Cardiac septum (tissue), 1 donor: ENCODE results near the gene PCDHB8. TPM values are rescaled to one million over a fixed set of nuclear protein-coding genes. Genes with fewer than 3 reads are reported as not detected.
"Not testable (repeated sequence)": the region's sequence is repeated elsewhere in the genome, so short reads cannot be mapped to it uniquely, and the experiment has no call there.

Experiments
- DNase-seq: peaks from one replicate; pipeline ENCODE4 v3.0.0-alpha.2; 2020; ENCODE audit warnings: low spot score
- intact Hi-C: fragments of 100-400 bp; cut with DNase I; formaldehyde crosslinking; loops from one replicate; pipeline ENCODE4 v1.14.0; 2022
- long read RNA-seq: library from polyadenylated mRNA; unstranded; transcript quantifications from one replicate; pipeline ENCODE4 v2.0.0, GENCODE V29; 2021
- total RNA-seq: library from RNA; stranded (reverse); fragmentation: NEBNext Ultra II Directional; extraction: Animal tissue kit (Norgen Biotek cat#: 25700); gene quantifications from one replicate; pipeline ENCODE4 v1.2.1, GENCODE V29; 2021
- donor health status: DM: no; HTN: no; CAD: no.

The PCDHB8 gene
- total RNA-seq: 2.3 TPM
- long read RNA-seq, partial matches to known transcripts: 0 of 1 reads
- long read RNA-seq, other reads (novel, unspliced or antisense): 0 of 1 reads

DNA sequence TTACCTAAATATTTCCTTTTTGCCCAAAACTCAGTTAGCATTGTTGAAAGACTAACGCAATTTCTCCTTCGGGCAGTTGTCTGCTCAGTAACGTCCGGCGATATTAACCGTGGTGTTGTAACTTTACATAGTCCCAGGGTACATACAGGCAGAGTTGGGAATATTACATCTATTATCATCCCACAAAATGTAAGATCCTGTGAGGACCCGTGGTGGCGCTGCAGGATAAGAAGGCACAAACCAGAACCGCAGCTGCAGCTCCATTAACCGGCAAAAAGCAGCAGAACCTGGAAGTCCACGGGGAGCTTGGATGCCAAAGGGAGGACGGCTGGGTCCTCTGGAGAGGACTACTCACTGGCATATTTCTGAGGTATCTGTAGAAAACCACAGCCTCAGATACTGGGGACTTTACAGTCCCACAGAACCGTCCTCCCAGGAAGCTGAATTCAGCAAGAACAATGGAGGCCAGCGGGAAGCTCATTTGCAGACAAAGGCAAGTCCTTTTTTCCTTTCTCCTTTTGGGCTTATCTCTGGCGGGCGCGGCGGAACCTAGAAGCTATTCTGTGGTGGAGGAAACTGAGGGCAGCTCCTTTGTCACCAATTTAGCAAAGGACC is at the start of gene PCDHB8:
TSS of gene PCDHB8 (plus strand) at position 214 of the 615 bp plus-strand sequence. CDS start at position 459, 245 bp downstream.
- DNase-seq, intact Hi-C loops: not testable (repeated sequence)

GRCh38 chr5:141135030-141135717 is 42.4 kb upstream of the PCDHB8 start, which contains the start of gene PCDHB5:
TSS of gene PCDHB5 (plus strand) at chr5:141135206. CDS start at chr5:141135435, 229 bp downstream.
- DNase-seq: no peak
- intact Hi-C loops: no loop called here

GRCh38 chr5:141135718-141136266 is 41.8 kb upstream of the PCDHB8 start:
- intact Hi-C loops: no loop called here
- no peak for DNase-seq

DNA sequence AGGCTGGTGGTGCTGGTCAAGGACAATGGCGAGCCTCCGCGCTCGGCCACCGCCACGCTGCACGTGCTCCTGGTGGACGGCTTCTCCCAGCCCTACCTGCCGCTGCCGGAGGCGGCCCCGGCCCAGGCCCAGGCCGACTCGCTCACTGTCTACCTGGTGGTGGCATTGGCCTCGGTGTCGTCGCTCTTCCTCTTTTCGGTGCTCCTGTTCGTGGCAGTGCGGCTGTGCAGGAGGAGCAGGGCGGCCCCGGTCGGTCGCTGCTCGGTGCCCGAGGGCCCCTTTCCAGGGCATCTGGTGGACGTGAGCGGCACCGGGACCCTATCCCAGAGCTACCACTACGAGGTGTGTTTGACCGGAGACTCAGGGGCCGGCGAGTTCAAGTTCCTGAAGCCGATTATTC is 40.2 kb upstream of the PCDHB8 start:
- DNase-seq, intact Hi-C loops: not testable (repeated sequence)

DNA sequence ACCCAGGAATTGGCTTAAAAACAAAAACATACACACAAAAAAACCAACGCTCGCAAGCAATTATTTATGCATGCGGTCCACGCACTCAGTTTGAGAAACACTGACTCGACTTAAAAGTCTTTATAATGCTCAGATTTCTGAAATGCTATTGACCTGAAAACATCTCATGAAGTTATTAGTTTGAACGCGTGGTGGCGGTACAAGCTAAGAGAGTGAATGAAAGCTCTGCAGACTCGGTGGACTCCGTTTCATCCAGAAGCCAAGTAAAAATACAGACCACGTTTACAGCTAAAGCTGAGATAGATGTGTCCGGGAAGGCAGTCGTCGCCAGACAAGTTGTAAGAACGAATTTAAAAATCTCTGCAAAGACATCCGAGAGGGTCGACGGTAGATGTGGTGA is 27.8 kb upstream of the PCDHB8 start, which contains the start of gene PCDHB6:
TSS of gene PCDHB6 (plus strand) at position 246 of the 400 bp plus-strand sequence. CDS start 201 bp downstream, outside the sequence.
- intact Hi-C loops: no loop called here
- no peak for DNase-seq

DNA sequence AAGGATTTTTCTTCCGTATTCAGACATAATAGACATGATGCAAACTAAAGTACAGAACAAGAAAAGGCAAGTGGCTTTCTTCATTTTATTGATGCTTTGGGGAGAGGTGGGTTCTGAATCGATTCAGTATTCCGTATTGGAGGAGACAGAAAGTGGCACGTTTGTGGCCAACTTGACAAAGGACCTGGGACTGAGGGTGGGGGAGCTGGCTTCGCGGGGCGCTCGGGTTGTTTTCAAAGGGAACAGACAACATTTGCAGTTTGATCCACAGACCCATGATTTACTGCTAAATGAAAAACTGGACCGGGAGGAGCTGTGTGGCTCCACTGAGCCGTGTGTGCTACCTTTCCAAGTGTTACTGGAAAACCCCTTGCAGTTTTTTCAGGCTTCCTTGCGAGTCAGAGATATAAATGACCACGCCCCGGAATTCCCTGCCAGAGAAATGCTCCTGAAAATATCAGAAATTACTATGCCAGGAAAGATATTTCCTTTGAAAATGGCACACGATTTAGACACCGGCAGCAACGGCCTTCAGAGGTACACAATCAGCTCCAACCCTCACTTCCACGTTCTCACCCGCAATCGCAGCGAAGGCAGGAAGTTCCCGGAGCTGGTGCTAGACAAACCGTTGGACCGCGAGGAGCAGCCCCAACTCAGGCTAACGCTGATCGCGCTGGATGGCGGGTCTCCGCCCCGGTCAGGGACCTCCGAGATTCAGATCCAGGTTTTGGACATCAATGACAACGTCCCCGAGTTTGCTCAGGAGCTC is 27.2 kb upstream of the PCDHB8 start:
- intact Hi-C loops: no loop called here
- DNase-seq: no peak

- no peak for DNase-seq
- intact Hi-C loops: no loop called here
Observed at GRCh38 chr5:141150993-141151325, 26.6 kb upstream of the PCDHB8 start.

DNA sequence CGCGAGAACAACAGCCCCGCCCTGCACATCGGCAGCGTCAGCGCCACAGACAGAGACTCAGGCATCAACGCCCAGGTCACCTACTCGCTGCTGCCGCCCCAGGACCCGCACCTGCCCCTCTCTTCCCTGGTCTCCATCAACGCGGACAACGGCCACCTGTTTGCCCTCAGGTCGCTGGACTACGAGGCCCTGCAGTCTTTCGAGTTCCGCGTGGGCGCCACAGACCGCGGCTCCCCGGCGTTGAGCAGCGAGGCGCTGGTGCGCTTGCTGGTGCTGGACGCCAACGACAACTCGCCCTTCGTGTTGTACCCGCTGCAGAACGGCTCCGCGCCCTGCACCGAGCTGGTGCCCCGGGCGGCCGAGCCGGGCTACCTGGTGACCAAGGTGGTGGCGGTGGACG is 26.0 kb upstream of the PCDHB8 start:
- intact Hi-C loops, DNase-seq: not testable (repeated sequence)

GRCh38 chr5:141152096-141152495 is 25.5 kb upstream of the PCDHB8 start:
- intact Hi-C loops, DNase-seq: not testable (repeated sequence)

DNA sequence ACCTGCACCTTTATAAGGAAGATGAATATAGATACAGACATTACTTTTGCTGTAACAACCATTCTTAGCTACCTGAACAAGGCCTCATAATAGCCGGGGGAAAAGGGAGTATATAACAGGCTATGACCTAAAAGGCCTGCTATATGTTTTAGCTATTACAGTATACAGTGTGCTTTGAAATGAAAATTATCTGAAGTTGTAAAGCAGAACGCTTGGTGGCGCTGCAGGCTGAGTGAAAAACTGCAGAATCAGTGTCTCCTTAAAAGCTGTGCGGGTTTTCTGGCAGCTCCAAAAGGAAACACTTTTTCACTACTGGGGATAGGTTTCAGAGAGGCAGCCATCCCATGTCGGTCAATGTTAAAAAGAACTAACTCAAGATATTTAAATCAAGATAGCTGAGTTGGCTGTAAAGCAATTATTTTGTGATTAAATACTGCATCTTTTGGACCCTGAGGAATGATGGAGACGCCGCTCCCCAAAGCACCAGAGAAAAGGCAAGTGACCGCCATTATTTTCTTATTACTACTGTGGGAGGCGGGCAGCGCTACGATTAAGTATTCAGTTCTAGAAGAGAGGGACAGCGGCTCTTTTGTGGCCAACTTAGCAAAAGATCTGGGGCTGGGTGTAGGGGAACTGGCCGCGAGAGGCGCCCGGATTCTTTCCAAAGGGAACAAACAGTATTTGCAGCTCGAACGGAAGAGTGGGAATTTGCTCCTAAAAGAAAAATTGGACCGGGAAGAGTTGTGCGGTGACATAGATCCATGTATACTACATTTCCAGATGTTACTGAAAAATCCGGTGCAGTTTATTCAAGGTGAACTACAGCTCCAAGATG is 21.8 kb upstream of the PCDHB8 start:
- DNase-seq: no peak
- intact Hi-C loops: no loop called here

DNA sequence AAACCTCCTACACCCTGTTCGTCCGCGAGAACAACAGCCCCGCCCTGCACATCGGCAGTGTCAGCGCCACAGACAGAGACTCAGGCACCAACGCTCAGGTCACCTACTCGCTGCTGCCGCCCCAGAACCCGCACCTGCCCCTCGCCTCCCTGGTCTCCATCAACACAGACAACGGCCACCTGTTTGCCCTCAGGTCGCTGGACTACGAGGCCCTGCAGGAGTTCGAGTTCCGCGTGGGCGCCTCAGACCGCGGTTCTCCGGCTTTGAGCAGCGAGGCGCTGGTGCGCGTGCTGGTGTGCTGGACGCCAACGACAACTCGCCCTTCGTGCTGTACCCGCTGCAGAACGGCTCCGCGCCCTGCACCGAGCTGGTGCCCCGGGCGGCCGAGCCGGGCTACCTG is 20.2 kb upstream of the PCDHB8 start:
- intact Hi-C loops, DNase-seq: not testable (repeated sequence)

GRCh38 chr5:141157901-141158300 is 19.7 kb upstream of the PCDHB8 start:
- intact Hi-C loops, DNase-seq: not testable (repeated sequence)

GRCh38 chr5:141172381-141173204 is 5.0 kb upstream of the PCDHB8 start, which contains the start of gene PCDHB7:
TSS of gene PCDHB7 (plus strand) at chr5:141172644. CDS start at chr5:141172836, 192 bp downstream.
- DNase-seq: no peak
- intact Hi-C loops: no loop called here

DNA sequence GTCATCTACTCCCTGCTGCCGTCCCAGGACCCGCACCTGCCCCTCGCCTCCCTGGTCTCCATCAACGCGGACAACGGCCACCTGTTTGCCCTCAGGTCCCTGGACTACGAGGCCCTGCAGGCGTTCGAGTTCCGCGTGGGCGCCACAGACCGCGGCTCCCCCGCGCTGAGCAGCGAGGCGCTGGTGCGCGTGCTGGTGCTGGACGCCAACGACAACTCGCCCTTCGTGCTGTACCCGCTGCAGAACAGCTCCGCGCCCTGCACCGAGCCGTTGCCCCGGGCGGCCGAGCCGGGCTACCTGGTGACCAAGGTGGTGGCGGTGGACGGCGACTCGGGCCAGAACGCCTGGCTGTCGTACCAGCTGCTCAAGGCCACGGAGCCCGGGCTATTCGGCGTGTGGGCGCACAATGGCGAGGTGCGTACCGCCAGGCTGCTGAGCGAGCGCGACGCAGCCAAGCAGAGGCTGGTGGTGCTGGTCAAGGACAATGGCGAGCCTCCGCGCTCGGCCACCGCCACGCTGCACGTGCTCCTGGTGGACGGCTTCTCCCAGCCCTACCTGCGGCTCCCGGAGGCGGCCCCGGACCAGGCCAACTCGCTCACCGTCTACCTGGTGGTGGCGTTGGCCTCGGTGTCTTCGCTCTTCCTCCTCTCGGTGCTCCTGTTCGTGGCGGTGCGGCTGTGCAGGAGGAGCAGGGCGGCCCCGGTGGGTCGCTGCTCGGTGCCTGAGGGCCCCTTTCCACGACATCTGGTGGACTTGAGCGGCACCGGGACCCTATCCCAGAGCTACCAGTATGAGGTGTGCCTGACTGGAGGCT is 3.1 kb upstream of the PCDHB8 start:
- intact Hi-C loops, DNase-seq: not testable (repeated sequence)

- intact Hi-C loops: no loop called here
- no peak for DNase-seq
Observed at GRCh38 chr5:141175933-141176332, 1.7 kb upstream of the PCDHB8 start.

DNA sequence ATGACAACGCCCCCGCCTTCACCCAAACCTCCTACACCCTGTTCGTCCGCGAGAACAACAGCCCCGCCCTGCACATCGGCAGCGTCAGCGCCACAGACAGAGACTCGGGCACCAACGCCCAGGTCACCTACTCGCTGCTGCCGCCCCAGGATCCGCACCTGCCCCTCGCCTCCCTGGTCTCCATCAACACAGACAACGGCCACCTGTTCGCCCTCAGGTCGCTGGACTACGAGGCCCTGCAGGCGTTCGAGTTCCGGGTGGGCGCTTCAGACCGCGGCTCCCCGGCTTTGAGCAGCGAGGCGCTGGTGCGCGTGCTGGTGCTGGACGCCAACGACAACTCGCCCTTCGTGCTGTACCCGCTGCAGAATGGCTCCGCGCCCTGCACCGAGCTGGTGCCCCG is 1.8 kb downstream of the PCDHB8 start:
- intact Hi-C loops, DNase-seq: not testable (repeated sequence)

DNA sequence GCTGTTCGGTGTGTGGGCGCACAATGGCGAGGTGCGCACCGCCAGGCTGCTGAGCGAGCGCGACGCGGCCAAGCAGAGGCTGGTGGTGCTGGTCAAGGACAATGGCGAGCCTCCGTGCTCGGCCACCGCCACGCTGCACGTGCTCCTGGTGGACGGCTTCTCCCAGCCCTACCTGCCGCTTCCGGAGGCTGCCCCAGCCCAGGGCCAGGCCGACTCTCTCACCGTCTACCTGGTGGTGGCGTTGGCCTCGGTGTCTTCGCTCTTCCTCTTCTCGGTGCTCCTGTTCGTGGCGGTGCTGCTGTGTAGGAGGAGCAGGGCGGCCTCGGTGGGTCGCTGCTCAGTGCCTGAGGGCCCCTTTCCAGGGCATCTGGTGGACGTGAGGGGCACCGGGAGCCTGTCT is 2.3 kb downstream of the PCDHB8 start:
- DNase-seq, intact Hi-C loops: not testable (repeated sequence)
